Stimulated activated CD4-positive, alpha-beta T cell treated with anti-CD3 and anti-CD28 coated beads, Interleukin-4, amount 100 ng/mL, for 48 hours (primary cell): ENCODE results near the gene FZD2.

Experiments
- DNase-seq, 2 donors: peaks; one replicate each; pipeline ENCODE4 v3.0.0-alpha.2; 2020; ENCODE audit warnings: low read depth in 2 of 2

FZD2 gene

GRCh38 chr17:44607836-44608690 is 50.8 kb downstream of the FZD2 start:
- DNase-seq: no peak

GRCh38 chr17:44608727-44609435 is 51.6 kb downstream of the FZD2 start:
- no peak for DNase-seq

- no peak for DNase-seq
Observed at GRCh38 chr17:44610331-44610730, 53.0 kb downstream of the FZD2 start.
